Right lobe of liver (tissue), 4 donors: ENCODE data around the gene WDR19.

Experiments used
- POLR2A ChIP-seq: fragments of 450-650 bp; IDR thresholded peaks from one replicate; pipeline ENCODE4 v1.6.1; 2017; ENCODE audit warnings: antibody characterized with exemption, mild to moderate bottlenecking
- TF ChIP-seq, protein P1 (sequence below), 4 donors: fragments of 200-600 bp in 3 of 4; fragments of 450-650 bp in 1 of 4; IDR thresholded peaks; one replicate each; pipeline versions ENCODE4 v1.5.1 to v1.8.0; 2016 to 2022; ENCODE audit warnings: antibody characterized with exemption in 4 of 4, mild to moderate bottlenecking in 2 of 4
- donor health status: DM: no; HTN: no; CAD: no.
- donor health status: DM: no; HTN: no; CAD: no.
- donor health status: DM: no; HTN: yes; CAD: no.

DNA sequence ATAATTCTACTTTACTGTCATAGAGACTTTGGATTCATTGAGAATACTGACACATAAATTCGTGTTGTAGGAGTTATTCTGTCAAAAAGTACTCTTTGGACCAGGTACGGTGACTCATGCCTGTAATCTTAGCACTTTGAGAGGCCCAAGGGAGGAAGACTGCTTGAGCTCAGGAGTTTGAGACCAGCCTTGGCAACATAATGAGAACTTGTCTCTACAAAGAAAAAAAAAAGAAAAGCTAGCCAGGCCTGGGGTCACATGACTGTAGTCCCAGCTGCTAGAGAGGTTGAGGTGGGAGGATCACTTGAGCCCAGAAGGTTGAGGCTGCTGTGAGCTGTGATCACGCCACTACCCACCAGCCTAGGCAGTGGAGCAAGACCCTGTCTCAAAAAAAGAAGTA lies 54.9 kb downstream of the WDR19 start:
- no peak for TF ChIP-seq POLR2A
- TF ChIP-seq, protein P1, sequence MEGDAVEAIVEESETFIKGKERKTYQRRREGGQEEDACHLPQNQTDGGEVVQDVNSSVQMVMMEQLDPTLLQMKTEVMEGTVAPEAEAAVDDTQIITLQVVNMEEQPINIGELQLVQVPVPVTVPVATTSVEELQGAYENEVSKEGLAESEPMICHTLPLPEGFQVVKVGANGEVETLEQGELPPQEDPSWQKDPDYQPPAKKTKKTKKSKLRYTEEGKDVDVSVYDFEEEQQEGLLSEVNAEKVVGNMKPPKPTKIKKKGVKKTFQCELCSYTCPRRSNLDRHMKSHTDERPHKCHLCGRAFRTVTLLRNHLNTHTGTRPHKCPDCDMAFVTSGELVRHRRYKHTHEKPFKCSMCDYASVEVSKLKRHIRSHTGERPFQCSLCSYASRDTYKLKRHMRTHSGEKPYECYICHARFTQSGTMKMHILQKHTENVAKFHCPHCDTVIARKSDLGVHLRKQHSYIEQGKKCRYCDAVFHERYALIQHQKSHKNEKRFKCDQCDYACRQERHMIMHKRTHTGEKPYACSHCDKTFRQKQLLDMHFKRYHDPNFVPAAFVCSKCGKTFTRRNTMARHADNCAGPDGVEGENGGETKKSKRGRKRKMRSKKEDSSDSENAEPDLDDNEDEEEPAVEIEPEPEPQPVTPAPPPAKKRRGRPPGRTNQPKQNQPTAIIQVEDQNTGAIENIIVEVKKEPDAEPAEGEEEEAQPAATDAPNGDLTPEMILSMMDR (IDR thresholded peaks at IDR 0.05), result no peak
